ENCODE data around the gene TAF15. TPM values are rescaled to one million over a fixed set of nuclear protein-coding genes. Genes with fewer than 3 reads are reported as not detected.
A peak's percentile ranks its signal among the peaks of the same experiment; 100 is the strongest.

The TAF15 gene
- total and polyA plus RNA-seq, 10 of the 15 experiments (the other 5 are each of a cell fraction or from before 2014, with no cell fraction given) = 9.5 to 259 (median 40.4) TPM

DNA sequence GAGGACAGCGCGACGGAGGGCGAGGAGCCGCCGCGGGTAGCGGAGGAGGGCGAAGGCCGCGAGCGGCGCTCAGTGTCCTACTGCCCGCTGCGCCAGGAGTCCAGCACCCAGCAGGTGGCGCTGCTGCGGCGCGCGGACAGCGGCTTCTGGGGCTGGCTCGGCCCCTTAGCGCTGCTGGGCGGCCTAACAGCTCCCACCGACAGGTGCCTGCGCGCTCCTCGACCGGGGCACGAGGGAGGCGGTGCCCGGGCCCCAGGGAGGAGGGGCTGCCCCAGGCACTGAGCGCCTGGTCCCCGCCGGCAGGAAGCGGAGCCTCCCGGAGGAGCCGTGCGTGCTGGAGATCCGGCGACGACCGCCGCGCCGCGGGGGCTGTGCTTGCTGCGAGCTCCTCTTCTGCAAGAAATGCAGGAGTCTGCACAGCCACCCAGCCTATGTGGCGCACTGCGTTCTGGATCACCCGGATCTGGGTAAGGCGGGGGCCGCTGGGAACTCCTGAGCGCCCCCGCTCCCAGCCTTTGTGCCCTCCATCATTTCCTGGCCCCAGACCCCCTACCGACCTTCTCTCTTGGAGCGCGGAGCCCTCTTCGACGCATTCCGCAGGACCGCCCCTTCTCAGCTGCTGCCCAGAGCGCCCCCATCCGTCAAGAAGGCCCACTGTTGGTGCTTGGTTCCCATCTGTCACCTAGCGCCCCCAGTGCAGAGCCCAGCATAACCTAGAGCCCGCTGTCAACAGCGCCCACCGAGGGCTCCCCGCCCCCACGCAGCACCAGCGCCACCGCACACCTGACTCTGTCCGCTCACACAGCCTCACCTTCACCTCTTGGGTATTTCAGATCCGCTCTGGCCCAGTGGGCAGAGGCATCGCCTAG is 44.9 kb upstream of the TAF15 start (continued):
- TF ChIP-seq, protein P1, sequence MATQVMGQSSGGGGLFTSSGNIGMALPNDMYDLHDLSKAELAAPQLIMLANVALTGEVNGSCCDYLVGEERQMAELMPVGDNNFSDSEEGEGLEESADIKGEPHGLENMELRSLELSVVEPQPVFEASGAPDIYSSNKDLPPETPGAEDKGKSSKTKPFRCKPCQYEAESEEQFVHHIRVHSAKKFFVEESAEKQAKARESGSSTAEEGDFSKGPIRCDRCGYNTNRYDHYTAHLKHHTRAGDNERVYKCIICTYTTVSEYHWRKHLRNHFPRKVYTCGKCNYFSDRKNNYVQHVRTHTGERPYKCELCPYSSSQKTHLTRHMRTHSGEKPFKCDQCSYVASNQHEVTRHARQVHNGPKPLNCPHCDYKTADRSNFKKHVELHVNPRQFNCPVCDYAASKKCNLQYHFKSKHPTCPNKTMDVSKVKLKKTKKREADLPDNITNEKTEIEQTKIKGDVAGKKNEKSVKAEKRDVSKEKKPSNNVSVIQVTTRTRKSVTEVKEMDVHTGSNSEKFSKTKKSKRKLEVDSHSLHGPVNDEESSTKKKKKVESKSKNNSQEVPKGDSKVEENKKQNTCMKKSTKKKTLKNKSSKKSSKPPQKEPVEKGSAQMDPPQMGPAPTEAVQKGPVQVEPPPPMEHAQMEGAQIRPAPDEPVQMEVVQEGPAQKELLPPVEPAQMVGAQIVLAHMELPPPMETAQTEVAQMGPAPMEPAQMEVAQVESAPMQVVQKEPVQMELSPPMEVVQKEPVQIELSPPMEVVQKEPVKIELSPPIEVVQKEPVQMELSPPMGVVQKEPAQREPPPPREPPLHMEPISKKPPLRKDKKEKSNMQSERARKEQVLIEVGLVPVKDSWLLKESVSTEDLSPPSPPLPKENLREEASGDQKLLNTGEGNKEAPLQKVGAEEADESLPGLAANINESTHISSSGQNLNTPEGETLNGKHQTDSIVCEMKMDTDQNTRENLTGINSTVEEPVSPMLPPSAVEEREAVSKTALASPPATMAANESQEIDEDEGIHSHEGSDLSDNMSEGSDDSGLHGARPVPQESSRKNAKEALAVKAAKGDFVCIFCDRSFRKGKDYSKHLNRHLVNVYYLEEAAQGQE (IDR thresholded peaks at IDR 0.05; ENCODE audit: low read depth, low read length) = no peak
- no peak for TF ChIP-seq MXI1 (IDR thresholded peaks at IDR 0.05; ENCODE audit: low read depth, low read length)
- no peak for TF ChIP-seq JUND (IDR thresholded peaks at IDR 0.05; ENCODE audit: low read depth, low read length)
- no peak for TF ChIP-seq SRF (IDR thresholded peaks at IDR 0.05; ENCODE audit: low read depth in 2 of 2, low read length in 2 of 2)
- TF ChIP-seq KLF5 (IDR thresholded peaks at IDR 0.05; ENCODE audit: partially characterized antibody) = no peak
- no peak for TF ChIP-seq CREB1 (IDR thresholded peaks at IDR 0.05; ENCODE audit: low read depth)
- TF ChIP-seq FOS (IDR thresholded peaks at IDR 0.05; ENCODE audit: borderline replicate concordance, extremely low read depth, insufficient read length) = no peak
- no peak for TF ChIP-seq WRNIP1 (IDR thresholded peaks at IDR 0.05; ENCODE audit: borderline replicate concordance, low read depth, low read length)
- 0 out of 2 replicates have a peak, but pooled peaks have one; percentile 29 for TF ChIP-seq TCF12 (IDR thresholded peaks at IDR 0.05; ENCODE audit: low read depth, low read length)
- TF ChIP-seq ZNF622 (IDR thresholded peaks at IDR 0.05) = no peak
- peak in 1 of 2 experiments; percentile 35; a peak in 1 of 4 replicates for TF ChIP-seq IKZF2 (IDR thresholded peaks at IDR 0.05)
- no peak for TF ChIP-seq PAX8 (IDR thresholded peaks at IDR 0.05)
- no peak for TF ChIP-seq SMAD1 (IDR thresholded peaks at IDR 0.05; ENCODE audit: low read depth, partially characterized antibody)
- peak; percentile 98 for TF ChIP-seq SMARCA5 (IDR thresholded peaks at IDR 0.05)
- TF ChIP-seq, protein P2, sequence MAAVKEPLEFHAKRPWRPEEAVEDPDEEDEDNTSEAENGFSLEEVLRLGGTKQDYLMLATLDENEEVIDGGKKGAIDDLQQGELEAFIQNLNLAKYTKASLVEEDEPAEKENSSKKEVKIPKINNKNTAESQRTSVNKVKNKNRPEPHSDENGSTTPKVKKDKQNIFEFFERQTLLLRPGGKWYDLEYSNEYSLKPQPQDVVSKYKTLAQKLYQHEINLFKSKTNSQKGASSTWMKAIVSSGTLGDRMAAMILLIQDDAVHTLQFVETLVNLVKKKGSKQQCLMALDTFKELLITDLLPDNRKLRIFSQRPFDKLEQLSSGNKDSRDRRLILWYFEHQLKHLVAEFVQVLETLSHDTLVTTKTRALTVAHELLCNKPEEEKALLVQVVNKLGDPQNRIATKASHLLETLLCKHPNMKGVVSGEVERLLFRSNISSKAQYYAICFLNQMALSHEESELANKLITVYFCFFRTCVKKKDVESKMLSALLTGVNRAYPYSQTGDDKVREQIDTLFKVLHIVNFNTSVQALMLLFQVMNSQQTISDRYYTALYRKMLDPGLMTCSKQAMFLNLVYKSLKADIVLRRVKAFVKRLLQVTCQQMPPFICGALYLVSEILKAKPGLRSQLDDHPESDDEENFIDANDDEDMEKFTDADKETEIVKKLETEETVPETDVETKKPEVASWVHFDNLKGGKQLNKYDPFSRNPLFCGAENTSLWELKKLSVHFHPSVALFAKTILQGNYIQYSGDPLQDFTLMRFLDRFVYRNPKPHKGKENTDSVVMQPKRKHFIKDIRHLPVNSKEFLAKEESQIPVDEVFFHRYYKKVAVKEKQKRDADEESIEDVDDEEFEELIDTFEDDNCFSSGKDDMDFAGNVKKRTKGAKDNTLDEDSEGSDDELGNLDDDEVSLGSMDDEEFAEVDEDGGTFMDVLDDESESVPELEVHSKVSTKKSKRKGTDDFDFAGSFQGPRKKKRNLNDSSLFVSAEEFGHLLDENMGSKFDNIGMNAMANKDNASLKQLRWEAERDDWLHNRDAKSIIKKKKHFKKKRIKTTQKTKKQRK (IDR thresholded peaks at IDR 0.05; ENCODE audit: low read depth, low read length) = no peak
- TF ChIP-seq, protein P3, sequence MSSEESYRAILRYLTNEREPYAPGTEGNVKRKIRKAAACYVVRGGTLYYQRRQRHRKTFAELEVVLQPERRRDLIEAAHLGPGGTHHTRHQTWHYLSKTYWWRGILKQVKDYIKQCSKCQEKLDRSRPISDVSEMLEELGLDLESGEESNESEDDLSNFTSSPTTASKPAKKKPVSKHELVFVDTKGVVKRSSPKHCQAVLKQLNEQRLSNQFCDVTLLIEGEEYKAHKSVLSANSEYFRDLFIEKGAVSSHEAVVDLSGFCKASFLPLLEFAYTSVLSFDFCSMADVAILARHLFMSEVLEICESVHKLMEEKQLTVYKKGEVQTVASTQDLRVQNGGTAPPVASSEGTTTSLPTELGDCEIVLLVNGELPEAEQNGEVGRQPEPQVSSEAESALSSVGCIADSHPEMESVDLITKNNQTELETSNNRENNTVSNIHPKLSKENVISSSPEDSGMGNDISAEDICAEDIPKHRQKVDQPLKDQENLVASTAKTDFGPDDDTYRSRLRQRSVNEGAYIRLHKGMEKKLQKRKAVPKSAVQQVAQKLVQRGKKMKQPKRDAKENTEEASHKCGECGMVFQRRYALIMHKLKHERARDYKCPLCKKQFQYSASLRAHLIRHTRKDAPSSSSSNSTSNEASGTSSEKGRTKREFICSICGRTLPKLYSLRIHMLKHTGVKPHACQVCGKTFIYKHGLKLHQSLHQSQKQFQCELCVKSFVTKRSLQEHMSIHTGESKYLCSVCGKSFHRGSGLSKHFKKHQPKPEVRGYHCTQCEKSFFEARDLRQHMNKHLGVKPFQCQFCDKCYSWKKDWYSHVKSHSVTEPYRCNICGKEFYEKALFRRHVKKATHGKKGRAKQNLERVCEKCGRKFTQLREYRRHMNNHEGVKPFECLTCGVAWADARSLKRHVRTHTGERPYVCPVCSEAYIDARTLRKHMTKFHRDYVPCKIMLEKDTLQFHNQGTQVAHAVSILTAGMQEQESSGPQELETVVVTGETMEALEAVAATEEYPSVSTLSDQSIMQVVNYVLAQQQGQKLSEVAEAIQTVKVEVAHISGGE (CRISPR knock-in tag; IDR thresholded peaks at IDR 0.05) = no peak
- no peak for TF ChIP-seq PAX5 (IDR thresholded peaks at IDR 0.05; ENCODE audit: borderline replicate concordance, low read depth, low read length)
- no peak for TF ChIP-seq SREBF2 (IDR thresholded peaks at IDR 0.05; ENCODE audit: low read length)
- TF ChIP-seq CHD4 (IDR thresholded peaks at IDR 0.05) = no peak
- TF ChIP-seq HDAC6 (IDR thresholded peaks at IDR 0.05; ENCODE audit: unreplicated experiment) = no peak
- no peak for TF ChIP-seq ZSCAN29 (IDR thresholded peaks at IDR 0.05)

Measured in GM12878 (cell line).